ENCODE results near the gene PAF1.

Gene PAF1

GRCh38 chr19:39339674-39340073 lies 51.2 kb downstream of the PAF1 start:
- CTCF ChIA-PET, result interaction anchor here (1.1 to 3.6 kb wide), 4 partner anchors 9 to 224 kb away, joined by 4 to 12 read pairs (median 5); no protein-coding TSS in a partner anchor
- H3K4me3 ChIP-seq (ENCODE audit: low read depth, low read length), result no peak overlapping the region
- POLR2A ChIA-PET, result no interaction called here
- no peak for DNase-seq (ENCODE audit: low read depth, low spot score)
- no peak for TF ChIP-seq CTCF (IDR thresholded peaks at IDR 0.05; ENCODE audit: insufficient read depth, low read length, missing control alignments)

GRCh38 chr19:39336483-39336882 lies 54.4 kb downstream of the PAF1 start:
- H3K4me3 ChIP-seq (ENCODE audit: low read depth, low read length), result no peak overlapping the region
- CTCF ChIA-PET, result interaction anchor here (2.1 to 2.6 kb wide), 3 partner anchors 10 to 227 kb away, joined by 7 to 16 read pairs (median 9); no protein-coding TSS in a partner anchor
- TF ChIP-seq CTCF (IDR thresholded peaks at IDR 0.05; ENCODE audit: insufficient read depth, low read length, missing control alignments), result no peak
- POLR2A ChIA-PET, result interaction anchor here (0.6 kb wide), 1 partner anchor 138 kb away, joined by 3 read pairs; no protein-coding TSS in a partner anchor
- no peak for DNase-seq (ENCODE audit: low read depth, low spot score)

All from AG04449 (cell line).